Neural progenitor cell (in vitro differentiated cells): ENCODE data around the gene SLC12A6. TPM values are rescaled to one million over a fixed set of nuclear protein-coding genes. Genes with fewer than 3 reads are reported as not detected.

ENCODE experiments used
- DNase-seq: peaks from one replicate; pipeline ENCODE4 v3.0.0-alpha.2; 2016; ENCODE audit warnings: low spot score
- H2AFZ ChIP-seq: fragments of 200-600 bp; sonication (generic); replicated peaks from 2 replicates; pipeline ENCODE4 v1.6.1; 2016; ENCODE audit warnings: antibody characterized with exemption
- H3F3A ChIP-seq: fragments of 200-600 bp; sonication (generic); 2 replicates; pipeline ENCODE4 v1.6.1; 2016; ENCODE audit warnings: antibody characterized with exemption, low read depth
- H3K27ac ChIP-seq: fragments of 200-600 bp; sonication (generic); 2 replicates; pipeline ENCODE4 v1.5.1; 2016; ENCODE audit warnings: mild to moderate bottlenecking
- H3K27me3 ChIP-seq: fragments of 200-600 bp; sonication (generic); 2 replicates; pipeline ENCODE4 v1.6.1; 2016; ENCODE audit warnings: mild to moderate bottlenecking, moderate library complexity
- H3K36me3 ChIP-seq: fragments of 200-600 bp; sonication (generic); 2 replicates; pipeline ENCODE4 v1.5.1; 2016
- H3K4me1 ChIP-seq: fragments of 200-600 bp; sonication (generic); 2 replicates; pipeline ENCODE4 v1.6.1; 2016; ENCODE audit warnings: mixed run types
- H3K4me2 ChIP-seq: fragments of 200-600 bp; sonication (generic); 2 replicates; pipeline ENCODE4 v1.6.1; 2016
- H3K4me3 ChIP-seq: fragments of 200-600 bp; sonication (generic); 2 replicates; pipeline ENCODE4 v1.5.1; 2016
- H3K79me2 ChIP-seq: fragments of 200-600 bp; sonication (generic); 2 replicates; pipeline ENCODE4 v1.6.1; 2016; ENCODE audit warnings: low read depth
- H3K9ac ChIP-seq: fragments of 200-600 bp; sonication (generic); 2 replicates; pipeline ENCODE4 v1.6.1; 2016
- H3K9me3 ChIP-seq: fragments of 200-600 bp; sonication (generic); 2 replicates; pipeline ENCODE4 v1.5.1; 2016; ENCODE audit warnings: low read depth
- H4K20me1 ChIP-seq: fragments of 200-600 bp; sonication (generic); 2 replicates; pipeline ENCODE4 v1.6.1; 2016; ENCODE audit warnings: low read depth
- H3K27ac Mint-ChIP-seq: 3 replicates; pipeline ENCODE4 v1.8.0; 2021; ENCODE audit warnings: mixed read lengths
- H3K27me3 Mint-ChIP-seq: 2 replicates; pipeline ENCODE4 v1.8.0; 2022; ENCODE audit warnings: low read depth, mild to moderate bottlenecking, inconsistent platforms, moderate library complexity, mixed read lengths; ENCODE audit not compliant: insufficient read depth
- H3K36me3 Mint-ChIP-seq: 3 replicates; pipeline ENCODE4 v1.8.0; 2021; ENCODE audit warnings: mixed read lengths
- H3K4me1 Mint-ChIP-seq: 3 replicates; pipeline ENCODE4 v1.8.0; 2021; ENCODE audit warnings: mixed read lengths
- H3K4me3 Mint-ChIP-seq: 3 replicates; pipeline ENCODE4 v1.8.0; 2021; ENCODE audit warnings: mild to moderate bottlenecking, moderate library complexity, mixed read lengths
- H3K9me3 Mint-ChIP-seq: 3 replicates; pipeline ENCODE4 v1.8.0; 2020; ENCODE audit warnings: mixed read lengths
- EZH2 ChIP-seq: fragments of 200-600 bp; sonication (generic); IDR thresholded peaks from 2 replicates; pipeline ENCODE4 v1.6.1; 2017; ENCODE audit warnings: antibody characterized with exemption, mild to moderate bottlenecking, moderate library complexity
- EZH2phosphoT487 ChIP-seq: fragments of 200-600 bp; sonication (generic); IDR thresholded peaks from 2 replicates; pipeline ENCODE4 v1.6.1; 2017; ENCODE audit warnings: antibody characterized with exemption
- total RNA-seq: library from RNA; depleted of rRNA; stranded (reverse); fragments of >200 nt; gene quantifications from 2 replicates; pipeline ENCODE4 v1.2.3, GENCODE V29; 2015; ENCODE audit warnings: low replicate concordance
- TF ChIP-seq, protein P1 (sequence below): fragments of 200-600 bp; sonication (generic); IDR thresholded peaks from 2 replicates; pipeline ENCODE4 v1.5.1; 2017; ENCODE audit warnings: antibody characterized with exemption, mild to moderate bottlenecking

Gene SLC12A6
- total RNA-seq, 1 donor from 2014 or later = 17.7 TPM

DNA sequence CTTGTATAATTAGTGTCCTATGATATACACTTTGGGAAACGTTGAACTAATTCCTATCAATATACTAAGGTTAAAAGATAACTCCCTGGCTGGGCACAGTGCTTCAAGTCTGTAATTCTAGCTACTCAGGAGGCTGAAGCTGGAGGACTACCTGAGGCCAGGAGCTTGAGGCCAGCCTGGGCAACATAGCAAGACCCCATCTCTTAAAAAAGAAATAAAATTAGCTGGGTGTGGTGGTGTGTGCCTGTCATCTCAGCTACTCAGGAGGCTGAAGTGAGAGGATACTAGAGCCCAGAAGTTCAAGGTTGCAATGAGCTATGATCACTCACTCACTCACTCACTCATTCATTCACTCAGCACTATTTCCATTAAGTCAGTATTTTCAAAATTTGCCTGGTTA is 55.2 kb downstream of the SLC12A6 start:
- Histone ChIP-seq H3K36me3 (no peaks in the 10 kb centered on the region), H3K9ac (no peak overlapping the region), H3K79me2 (no peaks in the 10 kb centered on the region), H4K20me1 (no peaks in the 10 kb centered on the region), H3K4me1 (no peaks in the 10 kb centered on the region), H2AFZ (no peak overlapping the region), H3K27me3 (no peaks in the 10 kb centered on the region), H3K4me3 (no peak overlapping the region), H3K9me3 (no peaks in the 10 kb centered on the region), H3K4me2 (no peak overlapping the region), H3F3A (no peaks in the 10 kb centered on the region), H3K27ac (no peak overlapping the region)
- no peak overlapping the region for H3K27ac Mint-ChIP-seq
- no peak overlapping the region for H3K4me3 Mint-ChIP-seq
- TF ChIP-seq, protein P1, sequence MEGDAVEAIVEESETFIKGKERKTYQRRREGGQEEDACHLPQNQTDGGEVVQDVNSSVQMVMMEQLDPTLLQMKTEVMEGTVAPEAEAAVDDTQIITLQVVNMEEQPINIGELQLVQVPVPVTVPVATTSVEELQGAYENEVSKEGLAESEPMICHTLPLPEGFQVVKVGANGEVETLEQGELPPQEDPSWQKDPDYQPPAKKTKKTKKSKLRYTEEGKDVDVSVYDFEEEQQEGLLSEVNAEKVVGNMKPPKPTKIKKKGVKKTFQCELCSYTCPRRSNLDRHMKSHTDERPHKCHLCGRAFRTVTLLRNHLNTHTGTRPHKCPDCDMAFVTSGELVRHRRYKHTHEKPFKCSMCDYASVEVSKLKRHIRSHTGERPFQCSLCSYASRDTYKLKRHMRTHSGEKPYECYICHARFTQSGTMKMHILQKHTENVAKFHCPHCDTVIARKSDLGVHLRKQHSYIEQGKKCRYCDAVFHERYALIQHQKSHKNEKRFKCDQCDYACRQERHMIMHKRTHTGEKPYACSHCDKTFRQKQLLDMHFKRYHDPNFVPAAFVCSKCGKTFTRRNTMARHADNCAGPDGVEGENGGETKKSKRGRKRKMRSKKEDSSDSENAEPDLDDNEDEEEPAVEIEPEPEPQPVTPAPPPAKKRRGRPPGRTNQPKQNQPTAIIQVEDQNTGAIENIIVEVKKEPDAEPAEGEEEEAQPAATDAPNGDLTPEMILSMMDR = no peak
- TF ChIP-seq EZH2phosphoT487 (no peak), EZH2 (no peak)
- H3K4me1 Mint-ChIP-seq = no peaks in the 10 kb centered on the region
- H3K9me3 Mint-ChIP-seq = no peaks in the 10 kb centered on the region
- no peaks in the 10 kb centered on the region for H3K27me3 Mint-ChIP-seq
- DNase-seq = no peak
- H3K36me3 Mint-ChIP-seq = no peaks in the 10 kb centered on the region

- no peaks in the 10 kb centered on the region for H4K20me1 ChIP-seq
- Mint-ChIP-seq H3K27ac (no peak overlapping the region), H3K4me3 (no peak overlapping the region), H3K9me3 (no peaks in the 10 kb centered on the region), H3K36me3 (no peaks in the 10 kb centered on the region), H3K4me1 (no peaks in the 10 kb centered on the region), H3K27me3 (no peaks in the 10 kb centered on the region)
- H2AFZ ChIP-seq = no peak overlapping the region
- no peak overlapping the region for H3K4me3 ChIP-seq
- no peak for DNase-seq
- H3K27me3 ChIP-seq = no peaks in the 10 kb centered on the region
- no peak for TF ChIP-seq EZH2phosphoT487
- no peak for TF ChIP-seq EZH2
- TF ChIP-seq, protein P1 = no peak
- H3K27ac ChIP-seq = no peak overlapping the region
- H3K4me1 ChIP-seq = no peaks in the 10 kb centered on the region
- H3K9ac ChIP-seq = no peak overlapping the region
- H3K4me2 ChIP-seq = no peak overlapping the region
- H3K79me2 ChIP-seq = no peaks in the 10 kb centered on the region
- no peaks in the 10 kb centered on the region for H3K9me3 ChIP-seq
- H3F3A ChIP-seq = no peaks in the 10 kb centered on the region
- H3K36me3 ChIP-seq = no peaks in the 10 kb centered on the region
Observed at GRCh38 chr15:34280193-34280592, 57.4 kb downstream of the SLC12A6 start.

GRCh38 chr15:34279368-34279767 is 58.2 kb downstream of the SLC12A6 start:
- DNase-seq = no peak
- Histone ChIP-seq H2AFZ (no peak overlapping the region), H3K36me3 (no peaks in the 10 kb centered on the region), H3F3A (no peaks in the 10 kb centered on the region), H3K4me2 (no peak overlapping the region), H3K79me2 (no peaks in the 10 kb centered on the region), H3K4me1 (no peaks in the 10 kb centered on the region), H3K9me3 (no peaks in the 10 kb centered on the region), H3K27me3 (no peaks in the 10 kb centered on the region), H3K27ac (no peak overlapping the region), H4K20me1 (no peaks in the 10 kb centered on the region), H3K9ac (no peak overlapping the region), H3K4me3 (no peak overlapping the region)
- Mint-ChIP-seq H3K4me1 (no peaks in the 10 kb centered on the region), H3K27ac (no peak overlapping the region), H3K36me3 (no peaks in the 10 kb centered on the region), H3K4me3 (no peak overlapping the region), H3K27me3 (no peaks in the 10 kb centered on the region), H3K9me3 (no peaks in the 10 kb centered on the region)
- TF ChIP-seq, protein P1 = no peak
- TF ChIP-seq EZH2phosphoT487 (no peak), EZH2 (no peak)
